Right forelimb (tissue), 1 donor: Measurements from ENCODE around the gene TOPBP1.
"Not testable (repeated sequence)": the region's sequence is repeated elsewhere in the genome, so short reads cannot be mapped to it uniquely, and the experiment has no call there.

Experiments used
- DNase-seq: peaks from one replicate; pipeline ENCODE4 v3.0.0-alpha.2; 2018

TOPBP1 gene

DNA sequence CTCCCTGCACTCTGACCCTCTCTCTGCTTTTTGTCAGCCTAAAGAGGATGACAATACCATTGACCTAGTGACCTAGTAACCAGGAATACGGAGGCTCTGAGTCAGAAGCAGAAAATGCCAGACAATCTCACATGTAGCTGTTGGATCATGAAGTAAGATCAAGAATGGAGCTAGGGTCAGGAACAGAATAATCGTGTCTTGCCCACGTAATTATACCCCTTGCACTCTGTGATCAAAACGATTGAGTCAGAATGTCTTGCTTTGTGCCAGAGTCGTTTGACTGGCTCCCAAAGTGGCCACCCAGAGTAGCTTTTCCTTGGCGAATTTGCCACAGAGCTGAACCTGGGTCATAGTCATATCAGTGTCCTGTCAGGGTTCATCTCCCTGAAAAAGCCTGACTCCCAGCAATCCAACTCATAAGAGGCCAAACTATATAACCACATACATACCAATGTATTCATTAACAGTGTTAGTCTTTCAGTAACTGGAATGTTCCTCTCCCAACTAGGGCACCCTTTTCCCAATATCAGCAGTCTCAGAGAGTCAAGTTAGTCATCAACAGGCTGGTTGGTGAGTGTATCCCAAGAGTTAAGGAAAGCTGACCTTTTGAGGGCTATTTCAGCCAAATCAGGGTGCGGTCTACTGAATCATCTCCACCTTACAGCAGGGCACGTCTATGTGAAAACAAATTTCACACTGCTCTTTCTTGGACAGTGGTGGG is 93.3 kb downstream of the TOPBP1 start:
- no peak for DNase-seq

DNA sequence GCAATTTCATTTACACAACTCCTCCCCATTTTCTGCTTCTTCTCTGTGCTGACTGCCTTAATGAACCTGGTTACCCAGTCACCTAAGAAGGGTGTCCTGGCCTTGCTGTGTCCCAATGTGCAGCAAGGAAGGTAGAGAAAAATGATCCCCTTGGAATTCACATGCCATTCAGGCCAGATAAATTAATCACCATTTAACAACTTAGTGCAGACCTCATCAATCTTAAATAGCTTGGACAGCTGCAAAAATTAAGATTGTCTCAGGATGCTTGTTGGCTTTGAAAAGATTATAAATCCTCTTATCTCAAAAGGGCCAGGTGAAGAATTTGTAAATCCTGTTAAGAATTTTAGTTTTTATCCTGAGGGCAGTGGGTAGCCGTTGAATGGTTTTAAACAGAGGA is 97.9 kb downstream of the TOPBP1 start:
- DNase-seq = no peak

DNA sequence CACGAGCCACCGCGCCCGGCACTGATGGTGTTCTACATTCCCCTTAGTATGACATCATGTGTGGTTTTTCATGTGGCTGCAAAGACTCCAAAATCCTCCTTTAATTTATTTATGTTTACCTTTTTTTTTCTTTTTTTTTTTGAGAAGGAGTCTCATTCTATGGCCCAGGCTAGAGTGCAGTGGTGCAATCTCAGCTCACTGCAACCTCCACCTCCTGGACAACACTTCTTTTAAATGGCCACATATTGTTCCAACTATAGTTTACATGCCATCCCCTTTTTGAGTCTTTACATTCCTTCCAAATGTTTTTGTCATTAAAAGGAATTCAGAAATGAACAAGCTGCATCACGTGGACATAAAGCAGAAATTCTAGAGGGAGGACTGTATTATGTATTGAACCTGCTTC is 98.6 kb downstream of the TOPBP1 start:
- DNase-seq = no peak

DNA sequence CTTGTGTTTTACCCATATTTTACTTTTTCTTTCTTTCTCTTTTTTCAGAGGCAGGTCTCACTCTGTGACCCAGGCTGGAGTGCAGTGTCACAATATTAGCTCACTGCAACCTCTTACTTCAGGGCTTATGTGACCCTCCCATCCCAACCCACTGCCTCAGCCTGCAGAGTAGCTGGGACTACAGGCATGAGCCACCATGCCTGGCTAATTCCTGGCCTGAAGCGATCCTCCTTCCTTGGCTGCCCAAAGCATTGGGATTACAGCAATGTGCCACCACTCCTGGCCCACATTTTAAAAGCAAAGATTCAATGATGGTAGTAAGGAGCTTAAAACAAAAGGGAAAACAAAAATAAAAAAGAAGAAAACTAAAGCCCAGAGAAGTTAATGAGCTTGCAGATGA is 99.4 kb downstream of the TOPBP1 start:
- DNase-seq = no peak

DNA sequence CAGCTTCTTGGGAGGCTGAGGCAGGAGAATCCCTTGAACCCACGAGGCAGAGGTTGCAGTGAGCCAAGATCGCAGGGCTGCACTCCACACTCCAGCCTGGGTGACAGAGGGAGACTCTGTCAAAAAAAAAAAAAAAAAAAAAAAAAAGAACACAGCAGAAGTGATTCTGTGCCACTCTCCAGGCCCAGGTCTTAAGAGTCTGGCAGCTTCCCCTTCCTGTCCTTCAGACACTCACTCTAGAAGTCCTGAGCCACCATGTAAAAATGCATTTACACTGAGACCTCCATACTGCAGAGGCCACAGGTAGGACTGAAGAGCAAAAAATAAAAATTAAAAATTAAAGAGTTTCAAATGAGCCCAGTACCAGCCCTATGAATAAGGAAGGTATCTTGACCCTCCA is 100.1 kb downstream of the TOPBP1 start:
- DNase-seq = no peak

DNA sequence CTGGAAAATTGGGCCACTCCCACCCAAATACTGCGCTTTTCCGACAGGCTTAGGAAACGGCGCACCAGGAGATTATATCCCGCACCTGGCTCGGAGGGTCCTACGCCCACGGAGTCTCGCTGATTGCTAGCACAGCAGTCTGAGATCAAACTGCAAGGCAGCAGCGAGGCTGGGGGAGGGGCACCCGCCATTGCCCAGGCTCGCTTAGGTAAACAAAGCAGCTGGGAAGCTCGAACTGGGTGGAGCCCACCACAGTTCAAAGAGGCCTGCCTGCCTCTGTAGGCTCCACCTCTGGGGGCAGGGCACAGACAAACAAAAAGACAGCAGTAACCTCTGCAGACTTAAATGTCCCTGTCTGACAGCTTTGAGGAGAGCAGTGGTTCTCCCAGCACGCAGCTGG is 110.2 kb downstream of the TOPBP1 start:
- not testable (repeated sequence) for DNase-seq
